Activated naive CD8-positive, alpha-beta T cell treated with anti-CD3 and anti-CD28 coated beads, Interleukin-2, amount 10 ng/mL, durations not matched to agents 7 days and 5 days (primary cell): ENCODE data around the gene MDN1. TPM values are rescaled to one million over a fixed set of nuclear protein-coding genes. Genes with fewer than 3 reads are reported as not detected.
"Not testable (repeated sequence)": the region's sequence is repeated elsewhere in the genome, so short reads cannot be mapped to it uniquely, and the experiment has no call there.

Experiments
- ATAC-seq: fragments of 150-1000 bp; cut with Tn5 transposase; one replicate; pipeline ENCODE4 v1.10.0; 2021; ENCODE audit warnings: low read depth, moderate library complexity
- POLR2A ChIA-PET: fragments of 350-600 bp; sonication (Branson Sonifier 250); formaldehyde crosslinking; loops from one replicate; lab custom pipeline; 2021; ENCODE audit warnings: antibody characterized with exemption; lab: Charles Lee
- DNase-seq: peaks from one replicate; pipeline ENCODE4 v3.0.0; 2021
- H3K27ac Mint-ChIP-seq: one replicate; pipeline ENCODE4 v1.8.0; 2022; ENCODE audit warnings: mild to moderate bottlenecking, mixed read lengths
- H3K27me3 Mint-ChIP-seq: one replicate; pipeline ENCODE4 v1.8.0; 2022; ENCODE audit warnings: mild to moderate bottlenecking, moderate library complexity, mixed read lengths
- H3K36me3 Mint-ChIP-seq: one replicate; pipeline ENCODE4 v1.8.0; 2021; ENCODE audit warnings: mild to moderate bottlenecking, mixed read lengths
- H3K4me1 Mint-ChIP-seq: one replicate; pipeline ENCODE4 v1.8.0; 2021; ENCODE audit warnings: mixed read lengths
- H3K4me3 Mint-ChIP-seq: one replicate; pipeline ENCODE4 v1.8.0; 2022; ENCODE audit warnings: mild to moderate bottlenecking, moderate library complexity, mixed read lengths
- H3K9me3 Mint-ChIP-seq: one replicate; pipeline ENCODE4 v1.8.0; 2021; ENCODE audit warnings: mixed read lengths
- total RNA-seq, 2 experiments: library from RNA; stranded (reverse); gene quantifications; one replicate each; pipeline ENCODE4 v1.2.3, GENCODE V29; 2021

The MDN1 gene
- total RNA-seq, 2 experiments from 2014 or later: 57.7 to 58.2 TPM

DNA sequence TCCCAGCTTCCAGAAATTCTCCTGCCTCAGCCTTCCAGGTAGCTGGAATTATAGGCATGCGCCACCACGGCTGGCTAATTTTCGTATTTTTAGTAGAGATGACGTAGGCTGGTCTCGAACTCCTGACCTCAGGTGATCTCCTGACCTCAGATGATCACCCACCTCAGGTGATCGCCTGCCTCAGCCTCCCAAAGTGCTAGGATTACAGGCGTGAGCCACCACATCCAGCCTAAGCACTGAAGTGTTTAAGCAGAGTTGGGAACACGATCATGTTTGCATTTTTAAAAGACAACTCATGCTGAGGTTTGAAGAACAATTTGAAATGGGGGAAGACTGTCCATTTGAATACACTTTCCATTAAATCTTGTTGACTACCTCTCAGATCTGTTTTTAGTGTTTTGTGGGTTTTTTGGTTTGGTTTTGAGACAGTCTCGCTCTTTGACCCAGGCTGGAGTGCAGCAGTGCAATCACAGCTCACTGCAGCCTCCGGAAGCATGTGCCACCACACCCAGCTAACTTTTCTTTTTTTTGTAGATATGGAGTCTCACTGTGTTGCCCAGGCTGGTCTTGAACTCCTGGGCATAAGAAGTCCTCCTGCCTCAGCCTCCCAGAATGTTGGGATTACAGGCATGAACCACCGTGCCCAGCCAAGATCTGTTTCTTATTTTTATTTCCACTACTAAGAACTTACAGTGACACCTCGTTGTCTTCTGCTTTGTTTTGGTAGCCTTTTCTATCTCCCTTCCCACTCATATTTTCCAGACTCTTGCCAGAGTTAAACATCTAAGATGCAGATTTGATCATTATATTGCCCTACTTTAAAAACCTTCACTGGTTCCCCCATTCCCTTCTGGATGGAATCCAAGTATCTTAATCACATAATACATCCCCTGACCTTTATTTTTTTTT is 15.5 kb upstream of the MDN1 start:
- peaks cover 48% of the 10 kb centered on the region for H3K36me3 Mint-ChIP-seq
- H3K27ac Mint-ChIP-seq: peak overlapping the region; percentile 83
- no peaks in the 10 kb centered on the region for H3K9me3 Mint-ChIP-seq
- peak overlapping the region; percentile 69 for H3K4me3 Mint-ChIP-seq
- POLR2A ChIA-PET: interaction anchor here (0.5 to 0.7 kb wide), 2 partner anchors 436 to 707 kb away, joined by 3 read pairs; no protein-coding TSS in a partner anchor
- peaks cover 45% of the 10 kb centered on the region for H3K4me1 Mint-ChIP-seq
- no peaks in the 10 kb centered on the region for H3K27me3 Mint-ChIP-seq
- ATAC-seq (peak; percentile 78), DNase-seq (no peak)

DNA sequence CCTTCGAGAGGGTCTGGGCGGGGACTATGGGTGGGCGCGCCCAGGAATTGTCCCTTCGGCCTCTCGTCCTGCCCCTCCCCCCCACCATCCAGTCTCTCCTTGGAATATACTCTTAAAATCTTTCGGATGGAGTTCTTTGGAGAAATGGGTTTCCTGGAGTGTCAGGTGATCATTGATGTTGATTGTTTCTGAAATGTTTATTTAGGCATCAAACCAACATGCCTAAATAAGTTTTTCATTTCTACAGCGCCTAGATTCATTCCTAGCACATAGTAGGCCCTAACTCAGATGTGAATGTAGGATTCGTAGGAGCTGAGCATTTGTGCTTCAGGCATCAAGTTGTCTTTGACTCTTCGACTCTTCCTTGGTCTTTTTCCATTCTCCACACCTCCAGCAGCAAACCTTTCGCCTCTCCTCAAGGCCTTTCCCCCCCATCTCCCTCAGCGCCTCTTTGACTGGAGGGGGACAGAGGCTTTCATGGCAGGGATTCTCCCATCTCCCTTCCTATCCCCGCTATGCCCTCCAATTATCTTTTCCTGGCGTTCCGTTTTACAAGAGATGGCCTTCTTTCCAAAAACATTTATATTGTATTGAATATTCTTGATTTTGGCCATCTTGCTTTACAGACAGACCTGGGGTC is 10.7 kb upstream of the MDN1 start:
- no peak for ATAC-seq
- POLR2A ChIA-PET: interaction anchor here (0.9 to 2.2 kb wide), 4 partner anchors 11 to 467 kb away, joined by 3 to 12 read pairs (median 3); partner anchors contain the start of gene MDN1
- H3K9me3 Mint-ChIP-seq: no peaks in the 10 kb centered on the region
- no peaks in the 10 kb centered on the region for H3K27me3 Mint-ChIP-seq
- no peak for DNase-seq
- H3K27ac Mint-ChIP-seq: peak overlapping the region; percentile 99
- peaks cover 24% of the 10 kb centered on the region for H3K36me3 Mint-ChIP-seq
- H3K4me1 Mint-ChIP-seq: peaks cover 31% of the 10 kb centered on the region
- peak overlapping the region; percentile 99 for H3K4me3 Mint-ChIP-seq

DNA sequence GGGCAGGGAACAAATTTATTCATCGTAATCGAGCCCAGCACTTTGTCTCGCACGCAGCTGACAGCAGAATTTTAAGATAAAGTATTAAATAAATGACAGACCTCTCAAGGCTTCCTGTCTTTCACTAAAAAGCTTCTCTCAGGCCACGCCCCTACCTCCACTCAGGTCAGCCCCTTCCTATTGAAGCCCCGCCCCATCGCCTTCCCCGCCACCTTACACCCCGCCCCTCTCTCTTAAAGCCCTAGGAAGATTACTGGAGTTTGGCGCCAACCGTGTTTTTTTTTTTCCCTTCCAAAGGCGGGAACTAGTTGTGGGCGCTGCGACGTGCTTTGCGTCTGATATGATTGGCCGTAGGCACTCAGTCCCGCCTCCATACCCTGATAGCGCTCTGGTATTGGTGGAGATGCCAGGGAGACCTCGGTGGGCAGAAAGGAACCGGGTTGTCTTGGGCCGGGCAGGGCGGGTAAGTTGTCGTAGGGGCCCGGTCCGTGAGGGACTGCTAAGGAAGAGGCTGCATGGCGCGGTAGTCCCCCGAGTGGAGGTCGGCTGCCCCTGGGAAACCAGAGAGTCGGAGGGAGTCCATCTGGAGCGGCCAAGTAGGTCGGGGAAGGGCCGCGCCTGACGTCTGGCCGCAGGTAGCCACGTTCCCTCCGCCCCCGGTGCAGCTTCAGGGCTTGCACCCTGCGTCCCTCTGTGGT is 10.0 kb upstream of the MDN1 start, which contains the start of gene CASP8AP2:
Gene CASP8AP2 (plus strand): TSS at position 409 of the 698 bp plus-strand sequence.
- peak within 1 kb of the TSS; percentile 99 for H3K27ac Mint-ChIP-seq
- H3K27me3 Mint-ChIP-seq: no peaks in the 10 kb centered on the region
- H3K9me3 Mint-ChIP-seq: no peaks in the 10 kb centered on the region
- ATAC-seq (peak; percentile 96), DNase-seq (peak; percentile 84)
- peak within 1 kb of the TSS; percentile 99 for H3K4me3 Mint-ChIP-seq
- POLR2A ChIA-PET: interaction anchor here (0.5 to 2.5 kb wide), 27 partner anchors 10 to 751 kb away, joined by 3 to 85 read pairs (median 3); partner anchors contain the start of genes LYRM2, MDN1, PM20D2 and PNRC1
- H3K36me3 Mint-ChIP-seq: peaks cover 21% of the 10 kb centered on the region
- peaks cover 24% of the 10 kb centered on the region for H3K4me1 Mint-ChIP-seq

DNA sequence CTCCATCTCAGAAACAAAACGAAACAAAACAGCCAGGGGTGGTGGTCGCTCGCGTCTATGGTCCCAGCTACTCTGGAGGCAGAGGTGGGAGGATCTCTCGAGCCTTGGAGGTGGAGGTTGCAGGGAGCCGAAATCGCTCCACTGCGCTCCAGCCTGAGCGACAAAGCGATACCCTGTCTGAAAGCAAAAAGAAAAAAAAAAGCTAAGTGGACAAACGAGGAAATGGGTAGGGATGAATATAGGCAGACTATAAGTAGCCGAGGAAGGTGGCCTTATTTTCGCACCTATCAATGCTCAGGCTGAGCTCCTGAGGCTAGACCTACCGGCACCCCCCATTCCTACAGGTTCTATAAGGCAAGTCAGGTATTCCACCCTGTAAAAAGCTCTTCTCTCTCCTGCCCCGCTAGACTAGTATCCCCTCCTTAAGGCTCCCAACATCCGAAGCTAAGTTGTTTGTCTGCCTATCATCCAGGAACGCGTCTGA is 9.4 kb upstream of the MDN1 start:
- H3K4me1 Mint-ChIP-seq: peaks cover 24% of the 10 kb centered on the region
- H3K9me3 Mint-ChIP-seq: no peaks in the 10 kb centered on the region
- H3K27ac Mint-ChIP-seq: peak overlapping the region; percentile 99
- peak; percentile 34 for ATAC-seq
- H3K36me3 Mint-ChIP-seq: peaks cover 23% of the 10 kb centered on the region
- no peaks in the 10 kb centered on the region for H3K27me3 Mint-ChIP-seq
- H3K4me3 Mint-ChIP-seq: peak overlapping the region; percentile 99
- peak; percentile 57 for DNase-seq
- POLR2A ChIA-PET: interaction anchor here (0.5 to 2.5 kb wide), 26 partner anchors 10 to 751 kb away, joined by 3 to 85 read pairs (median 3); partner anchors contain the start of genes LYRM2, MDN1, PM20D2 and PNRC1

DNA sequence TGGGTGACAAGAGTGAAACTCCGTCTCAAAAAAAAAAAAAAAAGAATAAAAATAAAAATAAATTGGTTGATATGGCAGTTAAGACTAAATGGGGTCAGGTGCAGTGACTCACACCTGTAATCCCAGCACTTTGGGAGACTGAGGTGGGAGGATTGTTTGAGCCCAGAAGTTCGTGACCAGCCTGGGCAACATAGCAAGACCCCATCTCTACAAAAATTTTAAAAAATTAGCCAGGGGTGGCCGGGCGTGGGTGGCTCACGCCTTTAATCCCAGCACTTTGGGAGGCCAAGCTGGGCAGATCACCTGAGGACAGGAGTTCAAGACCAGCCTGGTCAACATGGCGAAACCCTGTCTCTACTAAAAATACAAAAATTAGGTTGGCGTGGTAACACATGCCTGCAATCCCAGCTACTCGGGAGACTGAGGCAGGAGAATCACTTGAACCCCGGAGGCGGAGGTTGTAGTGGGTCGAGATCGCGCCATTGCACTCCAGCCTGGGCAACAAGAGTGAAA is 8.9 kb upstream of the MDN1 start:
- H3K27me3 Mint-ChIP-seq, H3K9me3 Mint-ChIP-seq, DNase-seq, ATAC-seq: not testable (repeated sequence)
- POLR2A ChIA-PET: interaction anchor here (0.5 to 2.5 kb wide), 19 partner anchors 9 to 748 kb away, joined by 3 to 85 read pairs (median 3); partner anchors contain the start of genes LYRM2, MDN1, PM20D2 and PNRC1
- H3K36me3 Mint-ChIP-seq: peaks cover 23% of the 10 kb centered on the region
- H3K4me1 Mint-ChIP-seq: peaks cover 22% of the 10 kb centered on the region
- H3K4me3 Mint-ChIP-seq: peak overlapping the region; percentile 99
- peak overlapping the region; percentile 99 for H3K27ac Mint-ChIP-seq

DNA sequence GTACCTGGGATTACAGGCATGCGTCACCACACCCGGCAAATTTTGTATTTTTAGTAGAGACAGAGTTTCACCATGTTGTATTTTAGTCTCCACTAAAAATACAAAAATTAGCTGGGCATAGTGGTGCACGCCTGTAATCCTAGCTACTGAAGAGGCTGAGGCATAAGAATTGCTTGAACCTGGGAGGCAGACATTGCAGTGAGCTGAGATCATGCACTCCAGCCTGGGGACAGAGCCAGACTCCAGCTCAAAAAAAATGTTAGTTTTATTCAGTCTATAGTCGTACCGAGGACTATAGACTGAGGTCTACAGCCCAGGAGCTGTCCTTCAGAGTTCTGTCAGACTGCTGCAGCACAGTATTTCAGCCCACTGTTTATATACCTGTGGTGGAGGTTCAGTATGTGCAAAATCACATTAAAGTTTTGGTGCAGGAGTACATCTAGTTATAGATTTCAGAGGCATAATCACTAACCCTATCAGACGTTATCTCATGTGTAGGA is 6.5 kb upstream of the MDN1 start:
- Mint-ChIP-seq H3K27ac (no peak overlapping the region), H3K4me3 (no peak overlapping the region), H3K4me1 (peaks cover 8% of the 10 kb centered on the region), H3K36me3 (peaks cover 10% of the 10 kb centered on the region), H3K27me3 (no peaks in the 10 kb centered on the region), H3K9me3 (no peaks in the 10 kb centered on the region)
- ATAC-seq: no peak
- POLR2A ChIA-PET: no interaction called here
- no peak for DNase-seq

DNA sequence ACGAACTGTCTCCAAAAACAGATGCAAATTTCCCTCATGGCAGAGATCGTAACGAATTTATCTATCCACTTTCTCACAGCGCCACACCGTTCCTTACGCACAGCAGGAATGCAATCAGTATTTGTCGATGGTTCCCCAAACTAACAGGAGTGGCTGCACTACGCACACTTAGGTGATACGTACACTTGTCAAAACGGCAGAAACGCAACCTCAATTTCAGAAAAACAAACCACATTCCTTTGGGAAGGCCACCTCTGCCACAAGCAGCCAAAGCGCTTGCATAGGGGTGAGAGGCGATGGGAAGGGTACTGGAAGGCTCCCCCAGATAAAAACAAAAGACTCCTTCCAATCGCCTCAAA is 638 bp downstream of the MDN1 start:
- peaks cover 22% of the 10 kb centered on the region for H3K4me1 Mint-ChIP-seq
- peak overlapping the region; percentile 98 for H3K27ac Mint-ChIP-seq
- H3K9me3 Mint-ChIP-seq: no peaks in the 10 kb centered on the region
- POLR2A ChIA-PET: interaction anchor here (0.6 to 3.4 kb wide), 7 partner anchors 10 to 291 kb away, joined by 3 to 85 read pairs (median 3); partner anchors contain the start of gene CASP8AP2
- no peak for DNase-seq
- ATAC-seq: peak; percentile 10
- peak overlapping the region; percentile 94 for H3K4me3 Mint-ChIP-seq
- H3K27me3 Mint-ChIP-seq: no peaks in the 10 kb centered on the region
- peaks cover 6% of the 10 kb centered on the region for H3K36me3 Mint-ChIP-seq

DNA sequence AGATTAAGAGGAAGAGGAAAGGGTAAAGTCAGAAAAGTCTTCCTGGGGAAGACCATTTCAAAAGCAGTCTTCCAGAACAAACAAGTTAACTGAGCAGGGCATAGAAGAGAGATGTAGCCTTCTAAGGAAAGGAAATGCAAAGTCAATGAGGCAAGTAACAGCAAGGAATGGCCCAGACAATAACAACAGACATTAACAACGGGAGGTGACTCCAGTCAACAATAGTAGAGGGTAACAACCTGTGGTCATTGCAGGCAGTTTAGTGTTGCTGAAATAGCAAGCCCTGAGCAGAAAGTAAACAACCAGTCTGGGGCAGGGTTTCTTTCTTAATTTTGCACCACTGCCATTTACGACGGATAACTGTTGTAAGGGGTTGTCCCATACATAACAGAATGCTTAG is 2.1 kb downstream of the MDN1 start:
- H3K9me3 Mint-ChIP-seq: no peaks in the 10 kb centered on the region
- no peaks in the 10 kb centered on the region for H3K27me3 Mint-ChIP-seq
- peak overlapping the region; percentile 22 for H3K27ac Mint-ChIP-seq
- no peak for DNase-seq
- H3K36me3 Mint-ChIP-seq: peaks cover 6% of the 10 kb centered on the region
- POLR2A ChIA-PET: interaction anchor here (1.0 to 3.4 kb wide), 2 partner anchors 11 to 12 kb away, joined by 3 to 85 read pairs; partner anchors contain the start of gene CASP8AP2
- H3K4me1 Mint-ChIP-seq: peaks cover 22% of the 10 kb centered on the region
- H3K4me3 Mint-ChIP-seq: peak overlapping the region; percentile 94
- no peak for ATAC-seq

DNA sequence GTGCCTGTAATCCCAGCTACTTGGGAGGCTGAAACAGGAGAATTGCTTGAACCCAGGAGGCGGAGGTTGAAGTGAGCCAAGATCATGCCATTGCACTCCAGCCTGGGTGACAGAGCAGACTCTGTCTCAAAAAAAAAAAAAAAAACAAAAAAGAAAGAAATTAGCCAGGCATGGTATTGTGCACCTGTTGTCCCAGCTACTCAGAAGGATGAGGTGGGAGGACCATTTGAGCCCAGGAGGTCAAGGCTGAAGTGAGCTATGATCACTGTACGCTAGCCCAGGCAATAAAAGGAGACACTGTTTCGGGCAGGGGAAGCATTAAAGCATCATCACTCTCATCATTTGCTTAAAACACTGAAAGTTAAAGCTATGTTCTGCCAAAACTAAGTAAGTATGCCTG is 6.2 kb downstream of the MDN1 start:
- H3K27ac Mint-ChIP-seq, DNase-seq, H3K36me3 Mint-ChIP-seq, H3K27me3 Mint-ChIP-seq, ATAC-seq, H3K4me3 Mint-ChIP-seq, H3K9me3 Mint-ChIP-seq: not testable (repeated sequence)
- POLR2A ChIA-PET: interaction anchor here (0.6 to 0.7 kb wide), 2 partner anchors 33 to 88 kb away, joined by 3 to 4 read pairs; no protein-coding TSS in a partner anchor
- H3K4me1 Mint-ChIP-seq: peaks cover 18% of the 10 kb centered on the region

DNA sequence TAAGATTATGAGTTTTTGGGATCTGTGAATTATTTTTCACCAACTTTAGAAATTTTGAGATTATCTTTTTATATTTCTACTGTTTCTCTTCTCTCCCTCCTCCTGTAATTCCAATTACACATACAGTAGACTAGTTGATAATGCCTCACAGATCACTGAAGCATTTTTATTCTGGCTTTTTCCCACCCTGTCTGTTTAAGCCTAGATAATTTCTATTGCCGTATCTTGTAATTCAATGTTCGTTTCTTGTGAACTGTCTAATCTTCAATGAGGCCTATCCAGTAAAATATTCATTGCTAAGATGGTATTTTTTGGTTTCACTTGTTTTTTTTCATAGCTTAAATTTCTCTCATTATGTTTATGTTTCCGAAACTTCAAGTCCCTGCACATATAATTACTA is 12.0 kb downstream of the MDN1 start:
- POLR2A ChIA-PET: interaction anchor here (0.6 kb wide), 1 partner anchor 32 kb away, joined by 6 read pairs; no protein-coding TSS in a partner anchor
- ATAC-seq (no peak), DNase-seq (no peak)
- Mint-ChIP-seq H3K27ac (no peak overlapping the region), H3K36me3 (peaks cover 9% of the 10 kb centered on the region), H3K4me1 (peaks cover 16% of the 10 kb centered on the region), H3K4me3 (no peak overlapping the region), H3K27me3 (no peaks in the 10 kb centered on the region), H3K9me3 (no peaks in the 10 kb centered on the region)

DNA sequence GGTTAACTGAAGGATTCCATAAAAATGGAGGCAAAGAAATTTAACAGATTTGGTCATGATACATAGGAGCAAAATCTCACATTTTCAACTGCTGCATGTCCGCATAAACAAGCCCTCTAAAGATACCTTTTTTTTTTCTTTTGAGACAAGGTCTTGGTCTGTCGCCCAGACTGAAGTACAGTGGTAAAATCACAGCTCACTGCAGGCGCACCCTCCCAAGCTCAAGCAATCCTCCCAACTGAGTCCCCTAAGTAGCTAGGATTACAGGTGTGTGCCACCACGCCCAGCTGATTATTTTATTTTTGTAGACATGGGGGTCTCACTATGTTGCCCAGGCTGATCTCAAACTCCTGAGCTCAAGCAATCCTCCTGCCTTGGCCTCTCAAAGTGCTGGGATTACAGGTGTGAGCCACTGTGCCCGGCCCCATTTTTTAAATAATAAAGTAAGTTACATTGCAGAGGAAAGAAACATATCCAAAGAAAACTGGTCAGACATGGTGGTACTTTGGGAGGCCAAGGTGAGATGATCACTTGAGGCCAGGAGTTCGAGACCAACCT is 13.7 kb downstream of the MDN1 start:
- POLR2A ChIA-PET: no interaction called here
- ATAC-seq: no peak
- peaks cover 16% of the 10 kb centered on the region for H3K4me1 Mint-ChIP-seq
- no peak for DNase-seq
- no peak overlapping the region for H3K27ac Mint-ChIP-seq
- no peak overlapping the region for H3K4me3 Mint-ChIP-seq
- H3K36me3 Mint-ChIP-seq: peaks cover 13% of the 10 kb centered on the region
- H3K9me3 Mint-ChIP-seq: no peaks in the 10 kb centered on the region
- H3K27me3 Mint-ChIP-seq: no peaks in the 10 kb centered on the region

DNA sequence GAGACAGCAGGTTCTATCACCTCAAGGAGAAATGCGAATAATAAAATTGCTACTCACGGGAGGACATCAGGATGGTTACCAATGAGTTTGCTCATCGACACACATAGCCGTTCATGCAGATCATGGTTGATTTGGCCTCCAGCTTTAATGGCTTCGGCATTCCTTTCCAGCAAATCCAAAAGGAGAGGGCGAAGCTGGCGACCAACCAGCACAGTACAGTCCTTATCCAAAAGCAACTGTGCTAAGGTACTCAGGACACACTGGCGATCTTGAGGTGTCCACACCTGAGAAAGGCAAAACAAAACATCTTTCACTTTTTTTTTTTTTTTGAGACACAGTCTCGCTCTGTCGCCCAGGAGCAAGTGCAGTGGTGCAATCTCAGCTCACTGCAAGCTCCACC is 16.3 kb downstream of the MDN1 start:
- H3K4me3 Mint-ChIP-seq: no peak overlapping the region
- no peaks in the 10 kb centered on the region for H3K9me3 Mint-ChIP-seq
- H3K27me3 Mint-ChIP-seq: no peaks in the 10 kb centered on the region
- H3K4me1 Mint-ChIP-seq: peaks cover 14% of the 10 kb centered on the region
- no peak overlapping the region for H3K27ac Mint-ChIP-seq
- ATAC-seq: no peak
- POLR2A ChIA-PET: no interaction called here
- H3K36me3 Mint-ChIP-seq: peaks cover 14% of the 10 kb centered on the region
- no peak for DNase-seq
